ENCODE data around the gene IRF6.

GRCh38 chr1:209749670-209750323 is 56.1 kb downstream of the IRF6 start:
- TF ChIP-seq EP300 (IDR thresholded peaks at IDR 0.05) (no peak), CTCF (IDR thresholded peaks at IDR 0.05) (no peak), POLR2A (IDR thresholded peaks at IDR 0.05; ENCODE audit: low read depth) (no peak), POLR2AphosphoS5 (IDR thresholded peaks at IDR 0.05) (no peak)
